Measurements from ENCODE around the gene CALCB. TPM values are rescaled to one million over a fixed set of nuclear protein-coding genes. Genes with fewer than 3 reads are reported as not detected.
A peak's percentile ranks its signal among the peaks of the same experiment; 100 is the strongest.

Gene CALCB
- total RNA-seq, 6 experiments from 2014 or later = 0.12 to 0.86 (median 0.29) TPM; not detected in 1

DNA sequence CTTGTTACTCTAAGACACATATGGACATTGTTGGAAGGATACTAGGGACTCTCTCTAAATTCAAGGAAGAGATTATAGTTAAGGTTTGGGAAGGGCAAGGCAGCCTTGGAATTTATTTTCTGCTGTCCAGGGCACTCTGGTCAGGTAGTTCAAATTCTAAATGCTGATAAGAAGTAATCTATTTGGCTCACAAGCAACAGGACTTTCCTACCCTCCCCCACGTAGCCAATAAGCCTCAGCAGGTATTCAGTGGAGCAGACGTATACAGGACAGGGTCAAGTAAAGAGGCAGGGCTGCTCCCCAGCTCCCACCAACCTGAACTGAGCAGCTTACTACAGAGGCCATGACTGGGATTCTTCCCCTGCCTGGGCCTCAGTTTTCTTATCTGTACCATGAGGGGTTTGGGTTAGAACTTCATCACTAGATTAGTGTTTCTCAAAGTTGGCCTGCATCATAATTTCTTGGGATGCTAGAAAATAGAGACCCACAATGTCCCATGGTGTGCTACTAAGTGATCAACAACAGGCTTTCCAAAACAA is 35.3 kb downstream of the CALCB start:
- Histone ChIP-seq H3K27me3 (no peaks in the 10 kb centered on the region), H3K27ac (no peak overlapping the region), H3K36me3 (no peaks in the 10 kb centered on the region), H3K4me3 (no peak overlapping the region), H3K4me1 (peaks cover 0 to 3% (median 0%) of the 10 kb centered on the region in 4 donors), H3K9me3 (no peaks in the 10 kb centered on the region)
- DNase-seq (no peak), ATAC-seq (peak in 3 of 4 donors; percentile 25 to 59 (median 54))
- intact Hi-C loops (cut with DNase I) = no loop called here
- 50% methylated on average over 1 of the region's 2 CpGs for WGBS (ENCODE audit: insufficient coverage, low coverage, low lambda C conversion rate, missing lambda C conversion rate)
- TF ChIP-seq CTCF (IDR thresholded peaks at IDR 0.05) = no peak
- TF ChIP-seq POLR2A (IDR thresholded peaks at IDR 0.05) = no peak

DNA sequence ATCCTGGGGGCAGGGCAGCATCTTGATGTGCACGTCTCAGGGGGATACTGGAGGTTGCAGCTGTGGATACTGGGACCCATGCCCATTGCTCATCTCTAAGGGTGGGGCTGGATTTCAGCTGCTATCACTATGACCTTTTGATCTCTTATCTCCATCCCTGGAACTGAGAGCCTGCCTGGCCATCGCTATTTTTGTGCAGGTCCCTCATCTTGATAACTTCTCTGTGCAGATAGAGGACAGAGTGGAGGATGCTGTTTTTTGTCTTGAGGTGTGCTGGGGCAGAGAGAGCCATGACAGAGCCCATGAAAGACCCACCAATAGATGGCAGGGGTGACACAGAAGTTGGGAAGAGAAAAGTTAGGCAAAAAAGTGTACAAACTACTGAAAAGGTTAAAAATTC is 36.2 kb downstream of the CALCB start:
- H3K27me3 ChIP-seq = no peaks in the 10 kb centered on the region
- DNase-seq = no peak
- TF ChIP-seq CTCF (IDR thresholded peaks at IDR 0.05) = no peak
- TF ChIP-seq POLR2A (IDR thresholded peaks at IDR 0.05) = no peak
- no peak overlapping the region for H3K4me3 ChIP-seq
- WGBS (ENCODE audit: insufficient coverage, low coverage, low lambda C conversion rate, missing lambda C conversion rate) = 69% methylated on average over 2 of the region's 2 CpGs
- no peak for ATAC-seq
- H3K36me3 ChIP-seq = no peaks in the 10 kb centered on the region
- H3K9me3 ChIP-seq = no peaks in the 10 kb centered on the region
- H3K4me1 ChIP-seq = peaks cover 0 to 7% (median 0%) of the 10 kb centered on the region in 4 donors
- intact Hi-C loops (cut with DNase I) = no loop called here
- H3K27ac ChIP-seq = no peak overlapping the region

GRCh38 chr11:15111215-15111614 is 37.8 kb downstream of the CALCB start:
- Histone ChIP-seq H3K4me3 (no peak overlapping the region), H3K4me1 (peaks cover 0 to 10% (median 0%) of the 10 kb centered on the region in 4 donors), H3K27ac (no peak overlapping the region), H3K9me3 (no peaks in the 10 kb centered on the region), H3K27me3 (no peaks in the 10 kb centered on the region), H3K36me3 (no peaks in the 10 kb centered on the region)
- no CpG with 5 or more reads among the region's 3 CpGs for WGBS (ENCODE audit: insufficient coverage, low coverage, low lambda C conversion rate, missing lambda C conversion rate)
- ATAC-seq (no peak), DNase-seq (no peak)
- no peak for TF ChIP-seq POLR2A (IDR thresholded peaks at IDR 0.05)
- no peak for TF ChIP-seq CTCF (IDR thresholded peaks at IDR 0.05)
- intact Hi-C loops (cut with DNase I) = no loop called here

DNA sequence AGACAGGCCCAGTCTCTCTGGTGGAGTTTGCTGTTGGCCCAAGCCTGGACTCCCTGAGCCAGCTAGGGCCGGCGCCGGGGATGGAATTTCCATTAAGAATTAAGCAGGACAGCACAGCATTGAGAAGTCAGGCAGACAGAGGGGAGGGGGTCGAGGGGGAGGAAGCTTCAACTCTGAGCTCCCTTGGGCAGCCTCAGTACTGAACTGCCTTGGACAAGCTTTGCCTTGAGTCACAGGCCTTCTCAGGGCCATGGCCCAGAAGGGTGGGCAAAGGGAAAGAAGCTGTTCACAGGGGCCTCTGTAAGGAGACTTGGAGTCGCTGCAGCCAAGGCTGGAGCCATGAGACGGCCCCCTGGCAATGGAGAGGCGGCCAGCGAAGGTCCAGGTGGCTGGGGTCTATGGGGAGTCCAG is 38.7 kb downstream of the CALCB start:
- Histone ChIP-seq H3K36me3 (no peaks in the 10 kb centered on the region), H3K27me3 (no peaks in the 10 kb centered on the region), H3K27ac (no peak overlapping the region), H3K4me3 (no peak overlapping the region), H3K9me3 (no peaks in the 10 kb centered on the region), H3K4me1 (peaks cover 0 to 10% (median 0%) of the 10 kb centered on the region in 4 donors)
- intact Hi-C loops (cut with DNase I) = no loop called here
- no peak for ATAC-seq
- 55% methylated on average over 2 of the region's 8 CpGs for whole genome bisulfite sequencing (ENCODE audit: insufficient coverage, low coverage, low lambda C conversion rate, missing lambda C conversion rate)
- DNase-seq = no peak
- TF ChIP-seq POLR2A (IDR thresholded peaks at IDR 0.05) = no peak
- TF ChIP-seq CTCF (IDR thresholded peaks at IDR 0.05) = no peak

DNA sequence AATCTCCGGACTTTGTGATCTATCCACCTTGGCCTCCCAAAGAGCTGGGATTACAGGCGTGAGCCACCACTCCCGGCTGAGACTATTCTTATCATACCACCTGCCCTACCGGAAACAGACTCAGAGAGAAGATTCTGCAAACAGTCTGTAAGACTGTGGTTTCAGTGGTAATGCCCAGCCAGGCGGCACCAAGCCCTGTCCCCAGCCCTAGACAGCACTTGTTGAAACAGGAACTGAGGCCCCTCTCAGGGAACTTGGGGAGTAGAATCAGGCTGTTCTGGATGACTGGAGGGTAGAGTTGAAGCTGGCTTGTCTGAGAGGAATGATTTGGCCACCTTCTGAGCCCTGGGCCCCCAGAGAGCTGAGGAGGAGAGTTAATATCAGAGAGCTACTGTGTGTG is 40.0 kb downstream of the CALCB start:
- DNase-seq (no peak), ATAC-seq (no peak)
- H3K36me3 ChIP-seq = no peaks in the 10 kb centered on the region
- no peak overlapping the region for H3K4me3 ChIP-seq
- intact Hi-C loops (cut with DNase I) = no loop called here
- no peaks in the 10 kb centered on the region for H3K27me3 ChIP-seq
- H3K9me3 ChIP-seq = no peaks in the 10 kb centered on the region
- 68% methylated on average over 4 of the region's 5 CpGs for WGBS (ENCODE audit: insufficient coverage, low coverage, low lambda C conversion rate, missing lambda C conversion rate)
- peaks cover 0 to 10% (median 0%) of the 10 kb centered on the region in 4 donors for H3K4me1 ChIP-seq
- no peak overlapping the region for H3K27ac ChIP-seq
- TF ChIP-seq CTCF (IDR thresholded peaks at IDR 0.05) (no peak), POLR2A (IDR thresholded peaks at IDR 0.05) (no peak)
